Retinal pigment epithelial cell (primary cell): Measurements from ENCODE around the gene UBE2G1.
A peak's percentile ranks its signal among the peaks of the same experiment; 100 is the strongest.

Source experiments
- DNase-seq: peaks from one replicate; pipeline ENCODE4 v3.0.0-alpha.2; 2010; ENCODE audit warnings: low read depth
- H3K4me3 ChIP-seq: 2 replicates; pipeline ENCODE4 v1.5.1; 2011; ENCODE audit warnings: mild to moderate bottlenecking, low read length, control low read depth, moderate library complexity
- CTCF ChIP-seq: conservative IDR thresholded peaks from 2 replicates; pipeline ENCODE4 v1.5.1; 2011; ENCODE audit warnings: low read depth, low read length, control low read depth, inconsistent platforms

UBE2G1 gene

GRCh38 chr17:4332296-4332970 lies 34.0 kb downstream of the UBE2G1 start:
- DNase-seq = no peak
- no peak overlapping the region for H3K4me3 ChIP-seq
- TF ChIP-seq CTCF = no peak

- no peak overlapping the region for H3K4me3 ChIP-seq
- no peak for DNase-seq
- TF ChIP-seq CTCF = no peak
Measured at GRCh38 chr17:4331614-4332013, 34.9 kb downstream of the UBE2G1 start.

GRCh38 chr17:4329838-4330237 lies 36.6 kb downstream of the UBE2G1 start:
- no peak overlapping the region for H3K4me3 ChIP-seq
- peak; percentile 86 for DNase-seq
- no peak for TF ChIP-seq CTCF

GRCh38 chr17:4327606-4328005 lies 38.9 kb downstream of the UBE2G1 start:
- H3K4me3 ChIP-seq = no peak overlapping the region
- no peak for TF ChIP-seq CTCF

GRCh38 chr17:4326608-4327007 lies 39.9 kb downstream of the UBE2G1 start:
- no peak for TF ChIP-seq CTCF
- H3K4me3 ChIP-seq = no peak overlapping the region
- no peak for DNase-seq

More at GRCh38 chr17:4327606-4328005, 38.9 kb downstream of the UBE2G1 start:
- DNase-seq = no peak

- TF ChIP-seq CTCF = no peak
- DNase-seq = no peak
- H3K4me3 ChIP-seq = no peak overlapping the region
Measured at GRCh38 chr17:4326112-4326511, 40.4 kb downstream of the UBE2G1 start.

- no peak for TF ChIP-seq CTCF
- no peak overlapping the region for H3K4me3 ChIP-seq
- DNase-seq = no peak
Measured at GRCh38 chr17:4324463-4324862, 42.0 kb downstream of the UBE2G1 start.
